OCI-LY1 (cell line): ENCODE measurements around the gene SCYGR8.

Experiments used
- H2AFZ ChIP-seq: fragments of 200-600 bp; sonication (generic), shearing (Covaris generic); 2 replicates; pipeline ENCODE4 v1.6.0; 2014; ENCODE audit warnings: antibody characterized with exemption, mild to moderate bottlenecking, low read length
- H3F3A ChIP-seq: fragments of 200-600 bp; sonication (generic), shearing (Covaris generic); 2 replicates; pipeline ENCODE4 v1.6.0; 2014; ENCODE audit warnings: mild to moderate bottlenecking, antibody characterized with exemption, low read length, moderate library complexity; ENCODE audit not compliant: insufficient read depth
- H3K27ac ChIP-seq: fragments of 200-600 bp; sonication (generic); 2 replicates; pipeline ENCODE4 v1.5.1; 2014; ENCODE audit warnings: low read length, mixed run types, mild to moderate bottlenecking, low read depth; ENCODE audit not compliant: poor library complexity, severe bottlenecking
- H3K27me3 ChIP-seq: fragments of 200-600 bp; sonication (generic); 2 replicates; pipeline ENCODE4 v1.6.0; 2014; ENCODE audit warnings: antibody characterized with exemption, mild to moderate bottlenecking, low read length, moderate library complexity; ENCODE audit not compliant: insufficient read depth
- H3K36me3 ChIP-seq: fragments of 200-600 bp; sonication (generic); 2 replicates; pipeline ENCODE4 v1.6.1; 2014; ENCODE audit warnings: mild to moderate bottlenecking, antibody characterized with exemption, low read length, moderate library complexity, mixed read lengths; ENCODE audit not compliant: insufficient read depth
- H3K4me1 ChIP-seq: fragments of 200-600 bp; sonication (generic); 2 replicates; pipeline ENCODE4 v1.5.1; 2014; ENCODE audit warnings: mild to moderate bottlenecking, low read length, moderate library complexity; ENCODE audit not compliant: insufficient read depth, severe bottlenecking
- H3K4me2 ChIP-seq: fragments of 200-600 bp; sonication (generic), shearing (Covaris generic); 2 replicates; pipeline ENCODE4 v1.6.1; 2014; ENCODE audit warnings: low read length
- H3K4me3 ChIP-seq: fragments of 200-600 bp; sonication (generic); 2 replicates; pipeline ENCODE4 v1.5.1; 2014; ENCODE audit warnings: low read length, low read depth, mild to moderate bottlenecking, mixed read lengths; ENCODE audit not compliant: poor library complexity, severe bottlenecking
- H3K79me2 ChIP-seq: fragments of 200-600 bp; shearing (Covaris generic); 2 replicates; pipeline ENCODE4 v1.6.1; 2016; ENCODE audit warnings: mixed run types, low read length, mixed read lengths; ENCODE audit not compliant: insufficient read depth
- H3K9ac ChIP-seq: fragments of 200-600 bp; sonication (generic), shearing (Covaris generic); 2 replicates; pipeline ENCODE4 v1.6.1; 2014; ENCODE audit warnings: mild to moderate bottlenecking, low read length, mixed read lengths
- H3K9me2 ChIP-seq: fragments of 200-600 bp; sonication (generic), shearing (Covaris generic); 2 replicates; pipeline ENCODE4 v1.6.1; 2014; ENCODE audit warnings: low read depth, mild to moderate bottlenecking, low read length, mixed read lengths
- H3K9me3 ChIP-seq: fragments of 200-600 bp; shearing (Covaris generic); 2 replicates; pipeline ENCODE4 v1.6.1; 2014; ENCODE audit warnings: low read length, mixed read lengths
- H4K20me1 ChIP-seq: fragments of 200-600 bp; sonication (generic), shearing (Covaris generic); 2 replicates; pipeline ENCODE4 v1.6.0; 2016; ENCODE audit warnings: mild to moderate bottlenecking, low read length; ENCODE audit not compliant: insufficient read depth
- EZH2 ChIP-seq: fragments of 200-600 bp; sonication (generic), shearing (Covaris generic); IDR thresholded peaks from 2 replicates; pipeline ENCODE4 v1.8.0; 2017; ENCODE audit warnings: borderline replicate concordance, mixed run types, mild to moderate bottlenecking, antibody characterized with exemption, low read length, moderate library complexity, mixed read lengths
- TF ChIP-seq, protein P1 (sequence below): fragments of 200-600 bp; sonication (generic), shearing (Covaris generic); IDR thresholded peaks from 2 replicates; pipeline ENCODE4 v1.5.1; 2017; ENCODE audit warnings: mild to moderate bottlenecking, antibody characterized with exemption, low read length, moderate library complexity, mixed read lengths

Gene SCYGR8

DNA sequence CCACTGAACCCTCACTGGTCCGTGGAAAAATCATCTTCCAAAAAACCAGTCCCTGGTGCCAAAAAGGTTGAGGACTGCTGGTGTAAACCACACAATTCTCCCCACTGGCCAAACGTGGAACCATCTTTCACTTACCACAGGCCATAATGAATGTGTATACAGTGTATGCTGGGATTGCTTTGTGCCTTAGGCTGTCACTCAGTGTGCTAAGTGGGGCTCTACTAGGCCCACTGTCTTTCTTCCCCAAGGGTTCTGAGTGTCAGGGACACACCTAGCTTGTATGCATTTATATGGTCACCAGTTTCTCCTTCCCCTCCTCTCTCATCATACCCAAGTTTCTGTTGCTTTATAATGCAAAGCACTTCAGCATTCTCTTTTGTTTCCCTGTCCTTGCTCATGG lies 27.2 kb downstream of the SCYGR8 start:
- no peaks in the 10 kb centered on the region for H3K36me3 ChIP-seq
- no peaks in the 10 kb centered on the region for H3K4me1 ChIP-seq
- H4K20me1 ChIP-seq, result no peaks in the 10 kb centered on the region
- H3K79me2 ChIP-seq, result no peaks in the 10 kb centered on the region
- H3K27ac ChIP-seq, result no peak overlapping the region
- no peaks in the 10 kb centered on the region for H3K9me3 ChIP-seq
- H3K4me2 ChIP-seq, result no peak overlapping the region
- H3K4me3 ChIP-seq, result no peak overlapping the region
- no peaks in the 10 kb centered on the region for H3F3A ChIP-seq
- no peak overlapping the region for H3K9ac ChIP-seq
- no peak for TF ChIP-seq EZH2
- TF ChIP-seq, protein P1, sequence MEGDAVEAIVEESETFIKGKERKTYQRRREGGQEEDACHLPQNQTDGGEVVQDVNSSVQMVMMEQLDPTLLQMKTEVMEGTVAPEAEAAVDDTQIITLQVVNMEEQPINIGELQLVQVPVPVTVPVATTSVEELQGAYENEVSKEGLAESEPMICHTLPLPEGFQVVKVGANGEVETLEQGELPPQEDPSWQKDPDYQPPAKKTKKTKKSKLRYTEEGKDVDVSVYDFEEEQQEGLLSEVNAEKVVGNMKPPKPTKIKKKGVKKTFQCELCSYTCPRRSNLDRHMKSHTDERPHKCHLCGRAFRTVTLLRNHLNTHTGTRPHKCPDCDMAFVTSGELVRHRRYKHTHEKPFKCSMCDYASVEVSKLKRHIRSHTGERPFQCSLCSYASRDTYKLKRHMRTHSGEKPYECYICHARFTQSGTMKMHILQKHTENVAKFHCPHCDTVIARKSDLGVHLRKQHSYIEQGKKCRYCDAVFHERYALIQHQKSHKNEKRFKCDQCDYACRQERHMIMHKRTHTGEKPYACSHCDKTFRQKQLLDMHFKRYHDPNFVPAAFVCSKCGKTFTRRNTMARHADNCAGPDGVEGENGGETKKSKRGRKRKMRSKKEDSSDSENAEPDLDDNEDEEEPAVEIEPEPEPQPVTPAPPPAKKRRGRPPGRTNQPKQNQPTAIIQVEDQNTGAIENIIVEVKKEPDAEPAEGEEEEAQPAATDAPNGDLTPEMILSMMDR, result no peak
- no peaks in the 10 kb centered on the region for H3K27me3 ChIP-seq
- no peaks in the 10 kb centered on the region for H3K9me2 ChIP-seq
- no peak overlapping the region for H2AFZ ChIP-seq

DNA sequence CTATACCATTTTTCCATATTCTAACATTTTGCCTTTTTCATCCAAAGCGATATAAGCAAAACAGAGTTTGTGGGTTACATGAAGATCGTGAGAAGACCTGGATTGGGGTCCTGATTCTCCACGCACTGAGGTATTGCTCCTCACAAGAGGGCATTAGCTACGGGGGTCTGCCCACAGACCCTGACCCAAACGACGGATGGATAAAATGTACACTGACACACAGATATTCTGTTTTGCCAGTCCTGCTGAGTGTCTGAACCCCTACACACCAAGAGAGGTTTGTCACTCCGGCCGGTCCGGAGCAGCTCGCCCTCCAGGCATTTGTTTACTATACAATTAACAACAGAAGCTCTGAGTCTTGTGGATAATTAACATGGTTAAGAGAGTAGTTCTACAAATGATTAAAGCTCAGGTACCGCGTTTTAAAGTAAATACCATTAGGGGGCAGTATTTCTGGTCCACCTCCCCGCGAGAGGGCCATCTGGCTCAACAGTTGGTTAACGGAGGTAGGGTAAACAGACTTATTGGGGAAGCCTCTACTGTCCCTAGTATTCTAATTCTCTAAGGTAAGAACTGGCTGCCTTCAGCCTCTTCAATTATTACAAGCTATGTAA lies 28.4 kb downstream of the SCYGR8 start:
- Histone ChIP-seq H4K20me1 (no peaks in the 10 kb centered on the region), H3K27me3 (no peaks in the 10 kb centered on the region), H3K27ac (no peak overlapping the region), H3K9me2 (no peaks in the 10 kb centered on the region), H2AFZ (no peak overlapping the region), H3K36me3 (no peaks in the 10 kb centered on the region), H3K4me1 (no peaks in the 10 kb centered on the region), H3F3A (no peaks in the 10 kb centered on the region), H3K9me3 (no peaks in the 10 kb centered on the region), H3K4me2 (no peak overlapping the region), H3K9ac (no peak overlapping the region), H3K4me3 (no peak overlapping the region), H3K79me2 (no peaks in the 10 kb centered on the region)
- no peak for TF ChIP-seq EZH2
- TF ChIP-seq, protein P1, result peak; percentile 51; the same call in 1 of the 2 replicates

DNA sequence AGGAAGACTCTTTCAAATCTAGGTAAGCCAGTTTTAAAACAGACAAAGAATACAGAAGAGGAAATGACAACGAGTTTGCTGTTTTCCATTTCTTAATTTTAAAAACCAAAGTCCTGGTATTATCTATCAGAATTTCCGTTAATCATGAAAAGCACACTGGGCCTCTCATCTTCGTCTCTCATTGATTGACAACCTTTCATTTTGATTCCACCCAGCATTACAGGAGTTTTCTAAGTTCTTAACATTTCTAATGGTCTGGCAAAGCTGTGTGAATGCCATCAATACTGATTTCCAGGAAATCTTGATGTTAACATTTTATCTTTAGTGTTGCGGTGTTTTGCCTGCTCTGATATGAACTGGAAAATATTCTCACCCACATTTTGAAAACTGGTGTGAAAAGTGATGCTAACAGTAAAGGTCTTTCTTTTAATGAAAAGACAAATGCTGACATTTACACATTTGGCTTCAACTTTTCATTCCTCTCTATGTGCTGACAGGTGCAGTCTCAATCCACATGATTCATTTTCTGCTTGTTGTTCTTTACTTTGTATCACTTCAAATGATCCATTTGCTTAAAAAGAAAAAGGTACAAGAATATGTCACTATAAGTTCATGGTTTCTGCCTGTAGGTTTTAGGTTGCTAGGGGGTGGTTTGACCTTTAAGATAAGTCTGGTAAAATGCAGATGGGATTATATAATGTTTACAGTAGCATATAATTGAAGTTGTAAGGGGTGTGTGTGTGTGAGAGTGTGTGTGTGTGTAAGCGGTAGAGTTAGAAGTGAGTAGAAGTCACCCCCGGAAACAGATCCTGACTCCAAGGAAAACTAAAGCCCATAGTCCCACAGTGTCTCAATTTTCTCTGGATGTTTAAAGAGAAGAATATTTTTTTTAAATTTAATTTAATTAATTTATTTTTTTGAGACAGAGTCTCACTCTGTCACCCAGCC lies 29.5 kb downstream of the SCYGR8 start:
- H3K4me3 ChIP-seq, result no peak overlapping the region
- no peak overlapping the region for H3K4me2 ChIP-seq
- no peak for TF ChIP-seq EZH2
- TF ChIP-seq, protein P1, result no peak
- H3K36me3 ChIP-seq, result no peaks in the 10 kb centered on the region
- H3K9me2 ChIP-seq, result no peaks in the 10 kb centered on the region
- H3K27ac ChIP-seq, result no peak overlapping the region
- no peak overlapping the region for H3K9ac ChIP-seq
- no peaks in the 10 kb centered on the region for H4K20me1 ChIP-seq
- no peaks in the 10 kb centered on the region for H3K79me2 ChIP-seq
- no peaks in the 10 kb centered on the region for H3K27me3 ChIP-seq
- H3F3A ChIP-seq, result no peaks in the 10 kb centered on the region
- H3K9me3 ChIP-seq, result no peaks in the 10 kb centered on the region
- H2AFZ ChIP-seq, result no peak overlapping the region
- H3K4me1 ChIP-seq, result no peaks in the 10 kb centered on the region
